Measurements from ENCODE around the gene CTCF. TPM values are rescaled to one million over a fixed set of nuclear protein-coding genes. Genes with fewer than 3 reads are reported as not detected.

The CTCF gene
- total RNA-seq, 1 experiment from 2014 or later = 30.3 TPM

GRCh38 chr16:67644038-67644437, 81.7 kb downstream of the CTCF start:
- ChIA-PET POLR2A (ENCODE audit: unreplicated experiment) (no interaction called here), CTCF (no interaction called here)
- Histone ChIP-seq H3K9me2 (replicated peaks; ENCODE audit: low read length) (no peaks in the 10 kb centered on the region), H3K36me3 (ENCODE audit: low read depth, low read length) (no peaks in the 10 kb centered on the region), H3K4me2 (ENCODE audit: low read length) (no peak overlapping the region), H3K4me1 (ENCODE audit: insufficient read depth, low read length) (no peaks in the 10 kb centered on the region), H4K20me1 (ENCODE audit: low read length) (no peaks in the 10 kb centered on the region), H3K27ac (ENCODE audit: low read length) (no peak overlapping the region), H3K79me2 (ENCODE audit: low read length) (no peaks in the 10 kb centered on the region), H3F3A (ENCODE audit: low read length, unreplicated experiment) (no peaks in the 10 kb centered on the region), H3K4me3 (ENCODE audit: low read length) (no peak overlapping the region), H3K27me3 (ENCODE audit: low read length) (no peaks in the 10 kb centered on the region), H3K9me3 (ENCODE audit: low read length) (no peaks in the 10 kb centered on the region), H2AFZ (ENCODE audit: low read length) (no peak overlapping the region), H3K9ac (ENCODE audit: low read length) (no peak overlapping the region)
- TF ChIP-seq EZH2phosphoT487 (IDR thresholded peaks at IDR 0.05; ENCODE audit: borderline replicate concordance, low read length) (no peak), EZH2 (IDR thresholded peaks at IDR 0.05; ENCODE audit: low read length, unreplicated experiment) (no peak), CTCF (conservative IDR thresholded peaks at IDR 0.05; ENCODE audit: low read depth, low read length) (no peak)
- BruUV-seq (replicated peaks) = no TSS peak
- intact Hi-C loops (cut with micrococcal nuclease) = no loop called here
- DNase-seq (no peak), ATAC-seq (no peak)

DNA sequence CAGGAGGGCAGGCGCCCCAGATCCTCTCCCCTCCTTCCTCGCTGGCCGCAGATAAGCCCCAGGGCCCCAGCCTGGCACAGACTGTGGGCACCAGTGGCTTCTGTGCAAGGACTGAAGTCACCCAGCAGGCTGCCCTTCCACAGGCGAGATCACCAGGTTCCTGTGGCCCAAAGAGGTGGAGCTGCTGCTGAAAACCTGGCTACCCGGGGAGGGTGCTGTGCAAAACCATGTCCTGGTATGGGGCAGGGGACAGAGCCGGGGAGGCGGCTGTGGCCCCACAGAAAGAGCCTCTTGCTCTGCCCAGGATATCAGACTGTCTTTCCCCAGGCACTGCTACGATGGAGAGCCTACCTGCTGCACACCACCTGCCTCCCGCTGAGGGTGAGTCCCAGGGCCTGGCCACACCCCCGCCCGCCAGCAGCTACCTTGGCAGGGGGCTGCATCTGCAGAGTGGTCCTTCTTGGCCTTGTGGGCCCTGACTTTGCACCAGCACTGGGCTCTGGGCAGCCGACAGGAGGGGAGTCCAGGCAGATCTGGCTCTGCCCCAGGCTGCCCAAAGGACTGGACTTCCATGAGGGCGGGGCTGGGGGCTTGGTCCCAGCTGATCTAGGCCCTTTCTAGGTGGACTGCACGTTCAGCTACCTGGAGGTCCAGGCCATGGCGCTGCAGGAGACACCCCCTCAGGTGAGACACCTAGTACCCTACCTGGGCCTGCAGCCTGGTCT, 83.2 kb downstream of the CTCF start:
- TF ChIP-seq EZH2 (IDR thresholded peaks at IDR 0.05; ENCODE audit: low read length, unreplicated experiment) = no peak
- TF ChIP-seq CTCF (conservative IDR thresholded peaks at IDR 0.05; ENCODE audit: low read depth, low read length) = no peak
- no peak for TF ChIP-seq EZH2phosphoT487 (IDR thresholded peaks at IDR 0.05; ENCODE audit: borderline replicate concordance, low read length)
- H3K4me3 ChIP-seq (ENCODE audit: low read length) = no peak overlapping the region
- H3K79me2 ChIP-seq (ENCODE audit: low read length) = no peaks in the 10 kb centered on the region
- H3K4me1 ChIP-seq (ENCODE audit: insufficient read depth, low read length) = no peaks in the 10 kb centered on the region
- POLR2A ChIA-PET (ENCODE audit: unreplicated experiment) = no interaction called here
- H3K36me3 ChIP-seq (ENCODE audit: low read depth, low read length) = no peaks in the 10 kb centered on the region
- H3K4me2 ChIP-seq (ENCODE audit: low read length) = no peak overlapping the region
- no peaks in the 10 kb centered on the region for H3F3A ChIP-seq (ENCODE audit: low read length, unreplicated experiment)
- H3K9ac ChIP-seq (ENCODE audit: low read length) = no peak overlapping the region
- BruUV-seq (replicated peaks) = no TSS peak
- ATAC-seq (no peak), DNase-seq (no peak)
- intact Hi-C loops (cut with micrococcal nuclease) = no loop called here
- H3K27ac ChIP-seq (ENCODE audit: low read length) = no peak overlapping the region
- no peaks in the 10 kb centered on the region for H3K27me3 ChIP-seq (ENCODE audit: low read length)
- no peak overlapping the region for H2AFZ ChIP-seq (ENCODE audit: low read length)
- no peaks in the 10 kb centered on the region for H3K9me3 ChIP-seq (ENCODE audit: low read length)
- H3K9me2 ChIP-seq (replicated peaks; ENCODE audit: low read length) = no peaks in the 10 kb centered on the region
- CTCF ChIA-PET = no interaction called here
- no peaks in the 10 kb centered on the region for H4K20me1 ChIP-seq (ENCODE audit: low read length)

- Histone ChIP-seq H3K4me2 (ENCODE audit: low read length) (no peak overlapping the region), H3K4me1 (ENCODE audit: insufficient read depth, low read length) (no peaks in the 10 kb centered on the region), H3K27me3 (ENCODE audit: low read length) (no peaks in the 10 kb centered on the region), H3K27ac (ENCODE audit: low read length) (no peak overlapping the region), H3K9ac (ENCODE audit: low read length) (no peak overlapping the region), H2AFZ (ENCODE audit: low read length) (no peak overlapping the region), H4K20me1 (ENCODE audit: low read length) (no peaks in the 10 kb centered on the region), H3K9me2 (replicated peaks; ENCODE audit: low read length) (no peaks in the 10 kb centered on the region), H3K79me2 (ENCODE audit: low read length) (no peaks in the 10 kb centered on the region), H3K9me3 (ENCODE audit: low read length) (no peaks in the 10 kb centered on the region), H3F3A (ENCODE audit: low read length, unreplicated experiment) (no peaks in the 10 kb centered on the region), H3K4me3 (ENCODE audit: low read length) (no peak overlapping the region), H3K36me3 (ENCODE audit: low read depth, low read length) (no peaks in the 10 kb centered on the region)
- no peak; the same call in 1 of the 2 replicates for ATAC-seq
- ChIA-PET POLR2A (ENCODE audit: unreplicated experiment) (no interaction called here), CTCF (no interaction called here)
- BruUV-seq (replicated peaks) = no TSS peak
- TF ChIP-seq EZH2 (IDR thresholded peaks at IDR 0.05; ENCODE audit: low read length, unreplicated experiment) (no peak), EZH2phosphoT487 (IDR thresholded peaks at IDR 0.05; ENCODE audit: borderline replicate concordance, low read length) (no peak), CTCF (conservative IDR thresholded peaks at IDR 0.05; ENCODE audit: low read depth, low read length) (no peak)
- intact Hi-C loops (cut with micrococcal nuclease) = no loop called here
- DNase-seq = peak; percentile 28
These were observed 84.9 kb downstream of the CTCF start for GRCh38 chr16:67647111-67647651.
